ENCODE data around the gene KCNMB2. TPM values are rescaled to one million over a fixed set of nuclear protein-coding genes. Genes with fewer than 3 reads are reported as not detected.

KCNMB2 gene
- total and polyA plus RNA-seq, 2 experiments from 2014 or later = 2.4 TPM; not detected in 1

- Histone ChIP-seq H3K79me2 (no peaks in the 10 kb centered on the region), H3K27ac (no peak overlapping the region), H3K36me3 (replicated peaks; ENCODE audit: insufficient read depth, low read depth) (no peaks in the 10 kb centered on the region), H3K4me2 (no peak overlapping the region), H4K20me1 (ENCODE audit: insufficient read depth, poor library complexity, severe bottlenecking) (no peaks in the 10 kb centered on the region), H2AFZ (no peak overlapping the region), H3K9me2 (replicated peaks; ENCODE audit: insufficient read depth) (no peaks in the 10 kb centered on the region), H3K4me1 (ENCODE audit: insufficient read depth) (no peaks in the 10 kb centered on the region), H3K27me3 (no peaks in the 10 kb centered on the region), H3K9me3 (ENCODE audit: low read depth) (no peaks in the 10 kb centered on the region), H3K4me3 (no peak overlapping the region)
- peak; percentile 8 for DNase-seq (ENCODE audit: low spot score)
- 59% methylated on average over 2 of the region's 2 CpGs for WGBS (ENCODE audit: low lambda C conversion rate, missing lambda C conversion rate)
- TF ChIP-seq EZH2 (IDR thresholded peaks at IDR 0.05; ENCODE audit: borderline replicate concordance) (no peak), CTCF (IDR thresholded peaks at IDR 0.05; ENCODE audit: poor library complexity) (no peak), EZH2phosphoT487 (IDR thresholded peaks at IDR 0.05; ENCODE audit: low read depth, severe bottlenecking, unreplicated experiment) (no peak)
Observed at GRCh38 chr3:178568155-178568731, 32.0 kb downstream of the KCNMB2 start.

GRCh38 chr3:178568911-178569310, 32.7 kb downstream of the KCNMB2 start:
- H3K4me1 ChIP-seq (ENCODE audit: insufficient read depth) = no peaks in the 10 kb centered on the region
- WGBS (ENCODE audit: low lambda C conversion rate, missing lambda C conversion rate) = 88% methylated on average over 1 of the region's 1 CpG

GRCh38 chr3:178569826-178570225, 33.6 kb downstream of the KCNMB2 start:
- no peaks in the 10 kb centered on the region for H3K9me3 ChIP-seq (ENCODE audit: low read depth)
- no peaks in the 10 kb centered on the region for H3K79me2 ChIP-seq
- no peak overlapping the region for H3K4me3 ChIP-seq
- 78% methylated on average over 2 of the region's 2 CpGs for WGBS (ENCODE audit: low lambda C conversion rate, missing lambda C conversion rate)
- H3K27ac ChIP-seq = no peak overlapping the region
- no peak overlapping the region for H3K4me2 ChIP-seq
- TF ChIP-seq EZH2 (IDR thresholded peaks at IDR 0.05; ENCODE audit: borderline replicate concordance) (no peak), CTCF (IDR thresholded peaks at IDR 0.05; ENCODE audit: poor library complexity) (no peak), EZH2phosphoT487 (IDR thresholded peaks at IDR 0.05; ENCODE audit: low read depth, severe bottlenecking, unreplicated experiment) (no peak)
- no peak overlapping the region for H2AFZ ChIP-seq
- no peaks in the 10 kb centered on the region for H3K4me1 ChIP-seq (ENCODE audit: insufficient read depth)
- DNase-seq (ENCODE audit: low spot score) = no peak
- H3K9me2 ChIP-seq (replicated peaks; ENCODE audit: insufficient read depth) = no peaks in the 10 kb centered on the region
- H4K20me1 ChIP-seq (ENCODE audit: insufficient read depth, poor library complexity, severe bottlenecking) = no peaks in the 10 kb centered on the region
- H3K36me3 ChIP-seq (replicated peaks; ENCODE audit: insufficient read depth, low read depth) = no peaks in the 10 kb centered on the region
- H3K27me3 ChIP-seq = no peaks in the 10 kb centered on the region

More at GRCh38 chr3:178568911-178569310, 32.7 kb downstream of the KCNMB2 start:
- H3K9me3 ChIP-seq (ENCODE audit: low read depth) = no peaks in the 10 kb centered on the region
- no peaks in the 10 kb centered on the region for H3K36me3 ChIP-seq (replicated peaks; ENCODE audit: insufficient read depth, low read depth)
- H4K20me1 ChIP-seq (ENCODE audit: insufficient read depth, poor library complexity, severe bottlenecking) = no peaks in the 10 kb centered on the region
- H3K27me3 ChIP-seq = no peaks in the 10 kb centered on the region
- no peak overlapping the region for H3K27ac ChIP-seq
- no peak for DNase-seq (ENCODE audit: low spot score)
- H3K79me2 ChIP-seq = no peaks in the 10 kb centered on the region
- H3K4me3 ChIP-seq = no peak overlapping the region
- H2AFZ ChIP-seq = no peak overlapping the region
- no peak overlapping the region for H3K4me2 ChIP-seq
- no peaks in the 10 kb centered on the region for H3K9me2 ChIP-seq (replicated peaks; ENCODE audit: insufficient read depth)
- TF ChIP-seq CTCF (IDR thresholded peaks at IDR 0.05; ENCODE audit: poor library complexity) = no peak
- TF ChIP-seq EZH2 (IDR thresholded peaks at IDR 0.05; ENCODE audit: borderline replicate concordance) = no peak
- TF ChIP-seq EZH2phosphoT487 (IDR thresholded peaks at IDR 0.05; ENCODE audit: low read depth, severe bottlenecking, unreplicated experiment) = no peak

Data from hepatocyte (in vitro differentiated cells).